SK-N-MC (cell line): ENCODE measurements around the gene TPP2.

Source experiments
- EZH2 ChIP-seq: fragments of 200-600 bp; sonication (generic); IDR thresholded peaks from one replicate; pipeline ENCODE4 v1.6.1; 2017; ENCODE audit warnings: antibody characterized with exemption
- POLR2AphosphoS5 ChIP-seq: IDR thresholded peaks from 2 replicates; pipeline ENCODE4 v1.6.1; 2012; ENCODE audit warnings: mild to moderate bottlenecking, low read depth, low read length, borderline replicate concordance

- TF ChIP-seq EZH2, result no peak
- TF ChIP-seq POLR2AphosphoS5, result no peak
Observed at GRCh38 chr13:102642475-102642874, 45.7 kb downstream of the TPP2 start.
